HG03039 (cell line): ENCODE data around the gene LMO1.

Experiments
- ATAC-seq: cut with Tn5 transposase; IDR thresholded peaks from one replicate; pipeline ENCODE4 v1.9.1; 2021; ENCODE audit warnings: mild to moderate bottlenecking, moderate library complexity; ENCODE audit not compliant: unreplicated experiment

The LMO1 gene

GRCh38 chr11:8266246-8267241 is 2.9 kb upstream of the LMO1 start:
- ATAC-seq, result no peak

DNA sequence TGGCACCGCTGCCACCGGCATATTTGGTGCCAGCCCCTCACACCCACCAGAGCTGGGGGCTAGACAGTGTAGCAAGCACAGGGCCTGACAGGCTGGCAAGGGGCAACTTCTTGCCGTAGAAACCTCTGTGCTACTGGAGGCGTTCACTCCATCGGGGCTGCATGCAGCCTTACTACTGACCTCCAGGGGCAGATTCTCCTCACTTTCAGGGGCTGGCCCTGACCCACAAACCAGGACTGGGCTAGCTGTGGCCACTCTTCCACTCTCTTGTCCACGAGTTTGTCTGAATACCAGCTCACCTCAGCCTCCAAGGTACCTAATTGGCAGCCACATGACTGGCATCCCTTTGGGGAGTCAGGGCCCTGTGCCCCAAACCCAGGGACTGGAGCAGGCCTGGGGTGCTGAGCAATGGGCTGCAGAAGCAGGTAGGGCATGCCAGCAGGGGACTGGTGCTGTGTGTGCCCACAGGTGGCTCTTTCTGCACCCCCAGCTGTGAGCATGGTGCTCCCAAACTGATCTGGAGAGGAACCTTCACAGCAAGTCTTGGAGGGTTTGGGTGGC is 2.1 kb upstream of the LMO1 start:
- no peak for ATAC-seq

DNA sequence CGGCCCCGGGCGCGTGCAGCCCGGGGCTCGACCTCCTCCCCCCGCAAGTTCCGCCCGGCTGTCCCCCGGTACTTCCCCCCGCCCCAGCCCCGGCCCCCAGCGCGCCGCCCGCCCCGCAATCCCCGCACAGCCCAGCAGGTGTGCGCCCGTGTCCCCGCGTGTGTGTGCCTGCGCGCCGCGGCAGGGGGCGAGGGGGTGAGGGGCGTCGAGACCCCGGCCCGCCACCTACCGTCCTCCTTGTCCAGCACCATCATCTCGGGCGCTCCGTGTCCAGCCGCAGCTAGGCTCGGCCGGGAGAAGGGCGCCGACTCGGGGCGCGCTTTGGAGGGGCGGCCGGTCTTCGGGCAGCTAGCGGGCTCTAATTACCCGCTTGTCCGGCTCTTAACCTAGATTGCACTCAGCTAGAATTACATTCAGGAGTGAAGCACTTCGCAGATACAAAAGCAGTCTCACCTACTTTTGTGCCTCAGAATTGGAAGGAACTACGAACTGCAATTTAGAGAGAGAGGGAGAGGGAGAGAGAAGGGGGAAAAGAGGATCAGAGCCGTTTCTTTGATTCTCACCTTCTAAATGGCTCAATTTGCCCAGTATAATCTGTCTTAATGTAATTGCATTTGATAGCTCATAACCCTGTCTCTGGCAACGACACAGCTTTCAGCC is 439 bp downstream of the LMO1 start:
- ATAC-seq, result no peak

DNA sequence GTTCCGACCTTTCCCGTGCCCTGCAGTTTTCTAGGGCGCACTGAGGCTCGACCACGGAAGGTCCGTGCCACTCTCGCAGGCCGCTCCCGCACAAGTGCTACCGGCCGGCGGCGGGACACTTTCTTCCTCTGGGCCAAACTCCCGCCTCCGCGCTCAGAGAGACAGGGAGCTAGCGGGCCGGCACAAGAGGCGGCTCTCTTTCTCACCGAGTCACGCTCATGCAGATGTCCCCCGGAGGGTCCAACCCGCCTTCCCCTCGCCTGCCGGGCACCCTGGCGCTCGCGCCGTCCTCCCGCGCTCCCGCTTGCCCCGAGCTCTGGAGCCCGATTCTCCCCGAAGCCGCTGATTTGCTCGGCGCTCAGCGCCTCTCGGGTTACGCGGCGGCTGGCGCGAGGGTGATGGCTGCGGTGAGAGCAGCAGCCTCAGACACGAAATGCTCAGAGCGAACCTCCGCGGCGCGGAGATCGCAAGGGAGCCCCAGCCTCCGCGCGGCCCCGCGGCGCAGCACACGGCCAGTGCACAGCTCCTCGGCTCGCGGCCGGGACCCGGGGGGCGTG is 1.0 kb downstream of the LMO1 start:
- ATAC-seq, result no peak

DNA sequence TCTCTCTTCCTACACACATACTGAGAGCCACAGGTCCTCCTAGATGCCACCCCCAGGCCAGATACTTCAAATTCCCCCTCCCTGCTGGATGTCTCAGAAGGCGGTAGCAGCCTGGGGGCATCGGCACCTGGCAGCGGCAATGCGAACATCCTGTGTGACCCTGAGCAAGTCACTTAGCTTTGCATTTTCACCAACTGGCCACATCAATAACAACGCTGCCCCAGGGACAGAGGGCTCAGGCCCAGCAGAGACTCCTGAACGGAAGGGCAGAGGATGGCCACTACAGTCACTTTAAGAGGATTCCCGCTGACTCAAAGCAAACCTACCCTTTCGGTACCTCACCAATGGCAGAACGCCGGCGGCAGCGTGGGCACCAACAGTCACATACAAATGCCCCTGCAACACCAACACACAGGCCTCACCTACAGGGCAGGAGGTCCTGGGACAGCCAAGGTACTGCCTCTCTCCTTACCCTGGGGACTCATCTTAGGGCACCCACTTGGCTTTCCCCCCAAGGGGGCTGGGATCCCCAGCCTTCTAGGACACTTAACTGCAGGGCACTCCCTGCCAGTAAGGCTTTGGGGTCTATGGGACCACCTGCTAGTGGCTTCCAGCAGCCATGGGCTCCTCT is 1.6 kb downstream of the LMO1 start:
- ATAC-seq, result no peak

DNA sequence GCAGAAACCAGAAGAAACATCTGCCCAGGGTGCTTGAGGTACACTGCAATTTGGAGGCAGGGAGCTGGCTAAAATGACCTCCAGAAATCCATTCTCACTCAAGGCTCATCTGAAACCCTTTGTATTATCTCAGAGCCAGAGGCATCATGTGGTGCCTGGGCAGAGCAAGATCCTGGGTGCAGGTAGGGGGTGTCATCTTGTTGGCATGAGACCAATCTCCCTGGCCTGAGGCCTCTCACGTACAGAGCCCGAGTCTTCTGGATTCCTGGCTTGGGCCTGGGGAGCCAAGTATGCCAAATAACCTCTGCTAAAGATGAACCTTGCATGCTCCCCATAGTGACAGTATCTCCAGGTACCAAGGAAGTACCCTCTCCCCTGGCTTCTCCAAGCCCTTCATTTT is 2.4 kb downstream of the LMO1 start:
- ATAC-seq, result no peak

- no peak for ATAC-seq
These were observed 3.3 kb downstream of the LMO1 start for GRCh38 chr11:8260202-8260966.

DNA sequence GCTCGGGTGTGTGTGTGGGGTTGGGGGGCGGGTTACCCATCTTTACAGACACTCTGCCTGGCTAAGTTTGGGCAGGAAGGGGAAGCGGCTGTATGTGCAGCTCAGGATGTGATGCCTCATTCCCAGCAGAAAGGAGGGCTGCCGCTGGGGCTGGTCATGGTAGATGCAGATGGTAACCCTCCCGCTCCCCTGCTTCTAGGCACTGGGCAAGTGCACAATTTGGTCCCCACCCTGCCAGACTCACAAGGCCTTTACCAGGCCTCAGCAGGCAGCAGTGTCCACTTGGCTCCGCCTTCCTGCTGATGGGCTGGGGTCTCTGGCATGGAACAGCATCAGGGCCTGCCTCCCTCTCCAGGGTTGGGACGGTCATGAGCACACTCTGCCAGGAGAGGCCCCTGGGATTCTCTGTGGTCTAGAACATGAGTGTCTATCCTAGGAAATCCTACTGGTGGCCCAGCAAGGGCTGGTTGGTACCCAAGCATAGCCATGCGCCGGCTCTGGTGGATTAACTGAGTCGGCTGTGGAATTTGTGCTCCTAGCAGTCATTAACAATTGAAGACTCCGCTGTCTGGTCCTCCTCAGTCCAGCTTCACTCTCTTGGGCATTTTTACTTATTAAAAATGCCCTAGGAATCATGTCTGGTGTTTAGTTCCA is 4.2 kb downstream of the LMO1 start:
- ATAC-seq, result no peak

DNA sequence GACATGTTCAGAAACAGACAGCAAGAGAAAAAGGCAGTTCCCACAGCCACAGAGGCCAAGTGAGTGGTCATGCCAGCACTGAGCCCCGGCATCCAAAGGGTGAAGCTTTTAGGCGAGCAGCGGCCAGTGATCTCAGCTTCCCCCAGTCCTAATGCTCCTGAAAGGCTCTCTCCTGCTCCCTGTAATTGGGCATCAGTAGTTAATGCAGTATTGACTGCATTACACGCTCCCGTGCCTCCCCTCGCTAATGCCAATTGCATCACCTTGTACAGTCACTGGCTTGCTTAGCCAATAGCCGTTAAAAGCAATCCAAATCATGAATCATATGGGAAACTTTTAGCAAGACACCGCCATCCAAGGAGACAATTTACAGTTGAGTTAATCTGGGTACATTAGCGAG is 4.9 kb downstream of the LMO1 start:
- no peak for ATAC-seq

DNA sequence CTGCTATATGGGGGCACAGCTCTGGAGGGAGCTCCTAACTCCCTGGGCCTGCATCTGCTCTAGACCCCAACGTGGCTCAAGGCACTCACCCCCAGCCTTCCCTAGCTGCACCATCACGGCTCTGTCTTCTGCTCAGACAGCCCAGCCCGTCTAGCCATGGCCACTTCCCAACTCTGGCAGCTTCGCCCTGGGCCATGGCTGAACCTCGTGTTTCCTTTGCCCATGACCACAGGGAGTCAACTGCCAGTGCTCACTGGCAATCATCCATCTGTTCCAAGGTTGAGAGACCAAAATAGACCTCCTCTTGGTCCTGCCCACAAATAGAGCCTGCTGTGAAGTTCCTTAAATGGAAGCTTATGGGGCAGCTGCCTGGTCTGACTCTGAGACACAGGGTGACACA is 5.4 kb downstream of the LMO1 start:
- no peak for ATAC-seq

DNA sequence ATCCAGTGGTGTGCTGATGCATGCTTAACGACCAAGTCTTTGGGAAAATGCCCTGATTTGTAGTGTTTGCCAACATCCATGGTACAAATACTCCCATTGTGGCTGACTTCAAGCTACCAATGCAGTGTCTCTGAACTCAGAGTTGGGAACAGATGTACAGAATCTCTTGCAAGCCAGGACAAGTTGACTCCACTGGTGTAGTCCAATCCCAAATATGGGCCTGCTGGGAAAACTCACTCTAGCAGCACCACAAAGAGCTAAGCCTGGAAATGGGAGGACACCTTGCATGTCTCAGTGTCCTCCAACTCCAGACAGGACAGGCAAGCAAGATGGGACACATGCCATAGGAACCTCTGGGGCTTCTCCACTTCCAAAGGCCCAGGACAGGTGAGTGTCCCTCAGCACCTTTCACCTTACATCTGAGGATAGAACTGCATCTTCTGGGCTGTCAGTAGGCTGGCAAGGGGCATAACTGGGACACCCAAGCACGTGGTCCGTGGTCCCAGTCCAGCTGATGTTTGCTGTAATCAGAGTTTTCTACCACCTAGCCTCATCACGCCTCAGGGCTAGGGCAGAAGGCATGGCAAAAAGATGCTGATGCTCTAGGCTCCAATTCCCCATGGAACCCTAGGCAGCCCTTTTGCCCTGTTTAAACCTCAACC is 6.5 kb downstream of the LMO1 start:
- no peak for ATAC-seq

DNA sequence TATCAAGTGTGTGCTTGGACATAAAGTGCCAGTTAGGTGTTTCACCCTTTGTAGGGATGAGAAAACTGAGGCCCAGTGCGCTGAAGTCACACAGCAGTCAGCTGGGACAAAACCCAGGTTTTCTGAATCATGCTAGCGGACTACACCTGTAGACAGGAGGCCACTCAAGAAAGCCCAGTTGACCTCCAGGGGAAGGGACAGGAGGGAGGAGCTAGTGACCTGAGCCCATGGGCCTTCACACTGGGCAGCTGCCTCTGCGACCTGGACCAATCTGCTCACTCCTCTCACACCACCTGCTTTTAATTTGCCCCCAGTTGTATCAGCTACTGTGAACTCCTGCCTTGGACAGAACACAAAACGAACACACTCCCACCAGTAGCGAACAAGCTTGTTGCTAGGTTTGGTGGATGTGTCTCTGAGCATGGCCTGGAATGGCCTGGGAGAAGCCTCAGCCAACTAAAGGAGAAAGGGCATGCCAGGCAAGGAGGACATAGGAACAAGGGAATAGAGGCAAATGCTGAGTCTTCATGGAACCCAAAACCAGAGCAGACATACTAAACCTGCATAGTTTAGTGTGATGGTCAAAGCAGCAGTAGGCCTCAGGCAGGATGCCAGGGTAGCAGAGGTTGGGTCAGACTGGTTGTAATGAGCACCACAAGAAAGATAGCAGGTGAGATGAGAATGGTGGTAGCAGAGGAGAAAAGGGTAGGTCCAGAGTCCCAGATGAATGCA is 7.2 kb downstream of the LMO1 start:
- ATAC-seq, result no peak

DNA sequence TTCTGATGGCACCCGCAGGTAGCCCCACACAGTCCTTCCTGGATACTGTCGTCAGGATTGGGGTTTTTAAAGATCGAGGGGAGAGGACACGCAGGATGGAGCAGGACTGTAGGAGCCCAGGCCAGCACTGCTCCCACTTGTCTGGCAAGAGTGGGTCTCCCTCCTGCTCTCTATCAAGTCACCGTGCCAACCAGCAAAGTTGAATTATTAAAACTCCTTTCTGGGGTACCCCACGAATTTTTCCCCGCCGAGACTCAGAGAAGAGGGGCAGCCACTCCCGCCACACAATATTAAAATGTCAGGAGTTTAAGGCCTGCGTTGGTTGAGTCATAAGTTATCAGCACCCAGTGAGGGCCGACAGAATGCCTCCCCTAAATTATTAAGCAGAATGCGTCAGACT is 10.1 kb downstream of the LMO1 start:
- no peak for ATAC-seq

- ATAC-seq, result no peak
These were observed 10.7 kb downstream of the LMO1 start for GRCh38 chr11:8252946-8253345.

DNA sequence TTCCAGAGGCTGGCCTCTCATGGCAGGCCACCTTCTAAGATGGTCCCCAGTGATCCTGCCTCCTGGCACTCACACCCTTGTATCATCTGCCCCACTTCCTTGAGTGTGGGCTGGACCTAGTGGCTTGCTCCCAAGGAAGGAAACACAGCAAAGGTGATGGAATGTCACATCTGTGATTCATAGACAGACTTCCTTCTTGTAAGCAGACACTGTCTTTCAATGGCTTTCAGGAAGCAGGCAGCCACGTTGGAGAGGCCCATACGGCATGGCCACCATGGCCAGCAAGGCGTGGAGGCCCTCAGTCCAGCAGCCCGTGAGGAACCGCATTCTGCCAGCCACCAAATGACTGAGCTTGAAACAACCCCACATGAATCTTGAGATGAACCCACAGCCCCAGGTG is 11.3 kb downstream of the LMO1 start:
- no peak for ATAC-seq

GRCh38 chr11:8251616-8252295 is 11.9 kb downstream of the LMO1 start:
- no peak for ATAC-seq

GRCh38 chr11:8250981-8251615 is 12.6 kb downstream of the LMO1 start:
- no peak for ATAC-seq

- no peak for ATAC-seq
These were observed 13.2 kb downstream of the LMO1 start for GRCh38 chr11:8250434-8250833.
